ENCODE data around the gene NOTCH1.

The NOTCH1 gene

GRCh38 chr9:136463578-136463977 is 82.3 kb downstream of the NOTCH1 start:
- FAIRE-seq (no peak), DNase-seq (ENCODE audit: insufficient read length, low spot score) (no peak)

DNA sequence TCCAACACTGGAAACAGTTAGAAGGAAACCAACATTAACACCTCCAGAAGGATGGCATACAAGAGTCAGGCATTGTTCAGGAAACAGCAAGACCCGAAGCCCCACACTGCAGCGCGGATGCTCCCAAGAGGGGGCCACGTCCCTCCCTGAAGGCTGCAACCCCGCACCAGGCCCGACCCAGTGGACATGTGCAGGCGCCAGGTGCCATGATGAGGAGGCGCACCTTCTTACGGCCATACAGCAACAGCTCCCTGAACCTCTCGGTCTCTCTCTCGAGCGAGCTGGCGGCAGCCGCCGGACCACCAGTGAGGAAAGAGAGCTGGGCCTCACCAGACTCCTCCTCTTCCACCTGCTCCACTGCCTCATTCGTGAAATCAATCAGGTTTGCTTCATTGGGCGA is 83.2 kb downstream of the NOTCH1 start:
- TF ChIP-seq POLR2A (IDR thresholded peaks at IDR 0.05; ENCODE audit: low read depth, low read length) = no peak
- FAIRE-seq (no peak), DNase-seq (ENCODE audit: insufficient read length, low spot score) (no peak)

More at GRCh38 chr9:136463578-136463977, 82.3 kb downstream of the NOTCH1 start:
- TF ChIP-seq POLR2A (IDR thresholded peaks at IDR 0.05; ENCODE audit: low read depth, low read length) = no peak

- FAIRE-seq (no peak), DNase-seq (ENCODE audit: insufficient read length, low spot score) (no peak)
- TF ChIP-seq POLR2A (IDR thresholded peaks at IDR 0.05; ENCODE audit: low read depth, low read length) = no peak
These were observed 85.0 kb downstream of the NOTCH1 start for GRCh38 chr9:136460772-136461325.

- DNase-seq (ENCODE audit: insufficient read length, low spot score) (no peak), FAIRE-seq (no peak)
- TF ChIP-seq POLR2A (IDR thresholded peaks at IDR 0.05; ENCODE audit: low read depth, low read length) = no peak
These were observed 86.4 kb downstream of the NOTCH1 start for GRCh38 chr9:136459425-136459824.

- no peak for TF ChIP-seq POLR2A (IDR thresholded peaks at IDR 0.05; ENCODE audit: low read depth, low read length)
- FAIRE-seq = no peak
- DNase-seq (ENCODE audit: insufficient read length, low spot score) = no peak
These were observed 88.5 kb downstream of the NOTCH1 start for GRCh38 chr9:136457326-136457725.

DNA sequence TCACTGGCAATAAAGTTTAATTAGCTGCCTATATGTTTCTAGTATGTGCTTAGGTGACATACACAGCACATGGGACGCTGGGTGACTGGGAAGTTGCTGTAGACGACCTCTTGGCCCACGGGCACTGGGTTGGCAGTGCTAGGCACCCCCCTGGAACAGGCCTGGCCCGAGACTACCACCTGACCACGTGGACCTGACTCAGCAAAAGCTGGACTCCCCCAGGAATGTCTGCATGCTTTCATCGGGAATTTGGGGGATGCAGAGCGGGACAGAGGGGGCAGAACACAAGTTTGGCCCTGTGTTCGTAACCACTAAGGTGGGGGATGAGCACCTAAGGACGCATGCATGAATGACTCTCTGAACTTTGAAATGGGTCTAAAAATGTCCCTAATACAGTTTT is 89.6 kb downstream of the NOTCH1 start:
- FAIRE-seq = no peak
- no peak for TF ChIP-seq POLR2A (IDR thresholded peaks at IDR 0.05; ENCODE audit: low read depth, low read length)
- DNase-seq (ENCODE audit: insufficient read length, low spot score) = no peak

DNA sequence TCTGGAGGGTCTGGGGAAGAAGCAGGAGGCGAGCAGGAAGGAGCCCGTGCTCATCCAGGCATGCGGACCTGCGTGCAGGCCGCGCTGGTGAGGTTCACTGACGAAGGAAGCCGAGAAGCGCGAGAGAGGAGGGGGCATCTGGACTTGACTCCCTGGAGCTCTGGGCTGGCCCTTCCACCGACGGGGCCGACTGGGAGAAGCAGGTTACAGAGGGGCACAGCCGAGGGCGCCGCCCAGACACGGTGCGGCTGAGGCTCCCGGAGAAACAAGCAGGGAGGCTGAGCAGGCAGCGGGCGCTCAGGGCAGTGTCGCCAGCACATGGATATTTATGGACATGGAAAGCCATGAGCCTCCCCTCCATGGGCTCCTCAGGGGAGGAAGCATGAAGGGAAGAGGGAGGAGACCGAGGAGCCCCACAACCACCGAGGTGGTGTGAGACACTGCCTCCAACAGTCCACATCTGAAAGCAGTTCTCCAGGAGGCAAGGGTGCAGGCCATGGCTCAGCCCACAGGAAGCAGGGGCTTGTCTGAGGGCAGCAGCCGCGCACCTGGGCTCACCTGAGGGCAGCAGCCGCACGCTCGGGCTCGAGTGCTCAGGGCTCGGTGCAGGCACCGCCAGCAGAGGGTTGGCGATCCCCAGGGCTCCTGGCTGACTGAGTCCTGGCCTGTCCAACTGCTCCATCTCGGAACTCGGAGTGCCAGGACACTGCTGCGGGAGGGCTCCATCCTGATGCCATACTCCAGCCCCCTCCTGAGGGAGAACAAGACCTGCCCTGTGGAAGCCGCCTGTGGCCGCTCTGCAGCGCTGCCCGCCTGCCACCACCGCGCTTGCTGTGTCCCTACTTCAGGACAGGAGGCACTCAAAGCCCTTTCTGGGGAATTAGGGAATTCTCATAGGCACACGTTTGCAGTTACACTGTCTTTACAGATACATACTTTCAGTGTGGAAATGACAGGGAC is 90.5 kb downstream of the NOTCH1 start:
- DNase-seq (ENCODE audit: insufficient read length, low spot score) (no peak), FAIRE-seq (no peak)
- TF ChIP-seq POLR2A (IDR thresholded peaks at IDR 0.05; ENCODE audit: low read depth, low read length) = no peak

- DNase-seq (ENCODE audit: insufficient read length, low spot score) (no peak), FAIRE-seq (no peak)
- TF ChIP-seq POLR2A (IDR thresholded peaks at IDR 0.05; ENCODE audit: low read depth, low read length) = no peak
These were observed 91.6 kb downstream of the NOTCH1 start for GRCh38 chr9:136454026-136454796.

- FAIRE-seq (no peak), DNase-seq (ENCODE audit: insufficient read length, low spot score) (no peak)
- TF ChIP-seq POLR2A (IDR thresholded peaks at IDR 0.05; ENCODE audit: low read depth, low read length) = no peak
These were observed 92.5 kb downstream of the NOTCH1 start for GRCh38 chr9:136453326-136453725.

- no peak for TF ChIP-seq POLR2A (IDR thresholded peaks at IDR 0.05; ENCODE audit: low read depth, low read length)
- DNase-seq (ENCODE audit: insufficient read length, low spot score) = no peak
- no peak for FAIRE-seq
These were observed 94.5 kb downstream of the NOTCH1 start for GRCh38 chr9:136451221-136451877.

DNA sequence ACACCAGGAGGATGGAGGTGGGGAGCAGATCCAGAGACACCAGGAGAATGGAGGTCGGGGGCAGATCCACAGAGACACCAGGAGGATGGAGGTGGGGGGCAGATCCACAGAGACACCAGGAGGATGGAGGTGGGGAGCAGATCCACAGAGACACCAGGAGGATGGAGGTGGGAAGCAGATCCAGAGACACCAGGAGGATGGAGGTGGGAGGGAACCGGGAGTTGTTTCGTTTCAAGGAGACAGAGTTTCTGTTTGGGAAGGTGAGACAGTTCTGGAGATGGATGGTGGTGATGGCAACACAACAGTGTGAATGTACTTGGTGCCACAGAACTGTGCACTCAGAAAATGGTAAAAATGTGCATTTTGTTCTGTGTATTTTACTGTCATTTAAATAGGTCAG is 97.2 kb downstream of the NOTCH1 start:
- no peak for DNase-seq (ENCODE audit: insufficient read length, low spot score)
- FAIRE-seq = no peak
- TF ChIP-seq POLR2A (IDR thresholded peaks at IDR 0.05; ENCODE audit: low read depth, low read length) = no peak

DNA sequence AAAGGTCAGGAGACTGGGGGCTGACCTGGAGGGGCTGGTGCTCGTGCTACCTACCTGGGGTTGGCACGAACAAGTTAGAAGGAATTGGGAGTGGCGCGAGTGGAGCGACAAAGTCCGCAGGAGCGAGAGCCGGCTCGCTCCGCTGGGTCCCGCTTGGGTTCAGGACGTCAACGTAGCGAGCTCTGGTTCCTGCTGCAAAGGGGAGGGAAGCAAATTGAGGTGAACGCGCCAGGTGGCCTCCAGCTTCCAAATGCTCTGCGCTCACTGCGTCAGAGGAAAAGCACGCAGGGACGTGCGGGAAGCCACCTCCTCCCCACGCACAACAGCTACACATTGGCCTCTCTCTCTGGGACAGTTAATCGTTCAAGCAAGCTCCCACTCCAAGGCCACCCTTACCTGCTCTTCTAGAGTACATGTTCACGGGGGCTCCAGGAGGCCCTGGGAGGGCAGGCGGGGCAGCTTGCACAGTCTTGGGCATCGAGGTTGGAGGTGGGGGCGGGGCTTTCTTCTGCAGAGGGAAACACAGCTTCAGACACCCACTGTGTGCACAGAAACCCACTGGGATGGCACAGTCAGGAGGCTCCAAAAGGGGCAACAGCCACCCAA is 98.6 kb downstream of the NOTCH1 start:
- FAIRE-seq (no peak), DNase-seq (ENCODE audit: insufficient read length, low spot score) (no peak)
- TF ChIP-seq POLR2A (IDR thresholded peaks at IDR 0.05; ENCODE audit: low read depth, low read length) = no peak

- no peak for DNase-seq (ENCODE audit: insufficient read length, low spot score)
- no peak for TF ChIP-seq POLR2A (IDR thresholded peaks at IDR 0.05; ENCODE audit: low read depth, low read length)
- FAIRE-seq = no peak
These were observed 100.0 kb downstream of the NOTCH1 start for GRCh38 chr9:136445799-136446198.

Measured in H54 (cell line).